Glomerular endothelial cell (primary cell): ENCODE data around the gene HSFX4. TPM values are rescaled to one million over a fixed set of nuclear protein-coding genes. Genes with fewer than 3 reads are reported as not detected.
A peak's percentile ranks its signal among the peaks of the same experiment; 100 is the strongest.
"Not testable (repeated sequence)": the region's sequence is repeated elsewhere in the genome, so short reads cannot be mapped to it uniquely, and the experiment has no call there.

Experiments
- DNase-seq: peaks from one replicate; pipeline ENCODE4 v3.0.0-alpha.2; 2011; ENCODE audit warnings: low read depth, low spot score; ENCODE audit errors: extremely low read depth
- total RNA-seq: library from RNA; depleted of rRNA; stranded (reverse); fragments of >200 nt; gene quantifications from 2 replicates; pipeline ENCODE4 v1.2.3, GENCODE V29; 2015

The HSFX4 gene
- total RNA-seq, 1 donor from 2014 or later: not detected

DNA sequence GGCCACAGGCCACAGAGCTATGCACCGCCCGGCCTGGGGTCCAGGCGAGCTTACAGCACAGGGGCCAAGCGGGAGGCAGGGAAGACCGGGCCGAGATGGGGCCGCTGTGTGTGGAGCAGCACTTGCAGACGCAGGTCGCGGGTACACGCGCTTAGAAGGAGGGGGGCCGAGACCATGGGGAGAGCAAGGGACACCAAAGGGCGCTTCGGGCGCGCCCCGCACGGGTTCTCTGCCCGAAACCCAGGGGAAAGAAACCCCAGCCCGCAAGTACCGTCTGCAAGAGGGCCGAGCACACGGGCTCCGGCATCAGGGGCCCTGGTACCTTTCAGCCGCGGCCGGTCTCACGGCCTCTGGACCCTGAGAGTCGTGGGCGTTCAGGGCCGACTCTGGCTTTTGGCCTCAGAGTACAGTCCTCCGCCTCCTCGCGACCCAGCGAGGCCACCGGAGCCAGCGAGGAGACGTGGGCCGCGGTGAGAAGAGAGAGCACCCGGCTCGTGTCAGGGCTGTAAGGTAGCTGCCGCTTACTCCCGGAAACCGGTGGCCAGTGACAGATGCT, 8.6 kb downstream of the HSFX4 start:
- no peak for DNase-seq

DNA sequence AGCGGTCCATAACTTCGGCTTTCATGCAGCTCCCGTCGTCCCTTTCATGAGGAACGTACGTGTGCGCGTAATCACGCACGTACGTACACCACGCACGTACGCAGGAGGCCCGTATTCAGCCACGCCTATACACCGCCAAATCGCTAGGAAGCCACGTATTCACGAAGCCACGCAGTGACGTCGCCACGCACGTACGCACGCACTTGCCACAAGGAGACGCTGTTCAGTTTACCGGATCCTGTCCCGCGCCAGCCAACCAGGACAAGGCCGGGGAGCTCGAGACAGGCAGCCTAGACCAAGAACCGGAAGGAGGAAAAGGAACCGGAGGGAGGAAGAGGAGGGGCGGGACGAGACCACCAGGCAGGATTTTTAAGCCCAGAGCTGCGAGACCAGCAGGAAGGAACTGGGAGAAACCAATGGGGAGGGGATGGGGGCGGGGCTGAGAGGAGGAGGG, 9.1 kb downstream of the HSFX4 start, which contains the start of gene EOLA2:
TSS of gene EOLA2 (minus strand) at position 65 of the 454 bp plus-strand sequence. CDS start 4,617 bp downstream, outside the sequence.
- peak; percentile 79 for DNase-seq

DNA sequence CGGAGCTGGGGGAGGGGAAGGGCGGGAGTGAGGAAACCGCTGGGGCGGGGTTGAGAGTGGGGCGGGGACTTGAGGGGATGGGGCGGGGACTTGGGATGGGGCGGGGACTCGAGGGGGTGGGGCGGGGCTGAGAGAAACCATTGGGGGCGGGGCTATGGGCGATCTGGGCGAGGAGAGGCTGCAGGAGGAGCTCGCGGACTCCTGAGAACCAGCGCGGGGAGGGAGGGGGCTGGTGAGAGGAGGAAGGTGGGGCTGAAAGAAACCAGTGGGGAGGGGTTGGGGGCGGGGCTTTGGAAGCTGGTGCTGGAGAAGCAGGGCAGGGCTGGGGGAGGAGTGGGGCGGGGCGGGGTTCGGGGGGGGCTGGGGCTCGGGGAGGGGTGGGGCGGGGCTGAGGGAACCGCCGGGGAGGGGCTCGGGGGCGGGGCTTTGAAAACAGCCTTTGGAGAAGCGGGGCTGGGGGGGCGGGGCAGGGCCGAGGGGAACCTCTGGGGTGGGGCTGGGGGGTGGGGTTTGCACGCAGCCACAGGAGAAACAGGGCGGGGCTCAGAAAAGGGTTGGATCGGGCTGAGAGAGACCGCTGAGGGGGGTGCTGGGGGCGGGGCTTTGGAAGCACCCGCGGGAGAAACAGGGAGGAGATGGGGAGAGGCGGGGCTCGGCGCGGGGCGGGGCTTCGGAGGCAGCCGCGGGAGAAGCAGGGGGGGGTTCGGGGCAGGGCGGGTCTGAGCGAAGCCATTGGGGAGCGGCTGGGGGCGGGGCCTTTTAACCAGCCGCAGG, 9.7 kb downstream of the HSFX4 start:
- no peak for DNase-seq

DNA sequence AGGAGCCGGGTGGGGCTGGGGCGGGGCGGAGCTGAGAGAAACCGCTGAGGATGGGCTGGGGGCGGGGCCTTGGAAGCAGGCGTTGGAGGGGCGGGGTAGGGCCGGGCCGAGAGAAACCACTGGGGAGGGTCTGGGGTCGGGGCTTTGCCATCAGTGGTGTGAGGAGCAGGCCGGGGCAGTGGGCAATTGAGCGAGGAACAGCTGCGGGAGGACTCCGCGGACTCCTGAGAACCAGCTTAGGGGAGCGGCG, 10.2 kb downstream of the HSFX4 start:
- no peak for DNase-seq

DNA sequence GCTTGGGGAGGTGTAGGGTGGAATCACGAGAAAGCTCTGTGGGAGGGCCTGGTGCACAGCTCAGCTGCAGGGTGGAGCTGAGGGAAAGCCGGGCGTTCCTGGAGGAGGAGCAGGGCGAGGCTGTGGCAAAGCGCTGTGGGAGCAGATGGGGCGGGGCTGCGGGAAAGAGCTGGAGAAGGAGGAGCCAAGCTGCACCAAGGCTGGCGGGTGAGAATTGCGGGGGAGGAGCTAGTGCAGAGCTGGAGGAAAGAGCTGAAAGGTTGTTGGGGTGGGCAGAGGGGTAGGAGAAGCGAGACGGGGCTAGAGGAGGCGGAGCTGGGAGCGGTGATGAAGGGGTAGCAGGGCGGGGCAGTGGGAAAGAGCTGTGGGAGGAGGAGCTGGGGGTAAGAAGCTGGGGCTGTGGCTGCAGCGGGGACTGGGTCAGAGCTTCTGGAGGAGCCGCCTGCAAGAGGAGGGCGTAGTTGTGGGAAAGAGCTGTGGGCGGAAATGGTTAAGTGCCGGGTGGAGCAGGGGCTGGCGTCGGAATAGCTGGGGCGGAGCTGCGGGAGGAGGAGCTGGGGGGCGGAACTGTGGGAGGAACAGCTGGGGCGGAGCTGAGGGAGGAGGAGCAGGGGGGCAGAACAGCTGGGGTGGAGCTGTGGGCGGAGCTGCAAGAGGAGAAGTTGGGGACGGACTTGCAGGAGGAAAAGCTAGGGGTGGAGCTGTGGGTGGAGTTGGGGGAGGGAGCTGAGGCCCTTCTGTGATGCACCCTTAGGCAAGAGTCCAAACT, 10.7 kb downstream of the HSFX4 start:
- peak; percentile 66 for DNase-seq

DNA sequence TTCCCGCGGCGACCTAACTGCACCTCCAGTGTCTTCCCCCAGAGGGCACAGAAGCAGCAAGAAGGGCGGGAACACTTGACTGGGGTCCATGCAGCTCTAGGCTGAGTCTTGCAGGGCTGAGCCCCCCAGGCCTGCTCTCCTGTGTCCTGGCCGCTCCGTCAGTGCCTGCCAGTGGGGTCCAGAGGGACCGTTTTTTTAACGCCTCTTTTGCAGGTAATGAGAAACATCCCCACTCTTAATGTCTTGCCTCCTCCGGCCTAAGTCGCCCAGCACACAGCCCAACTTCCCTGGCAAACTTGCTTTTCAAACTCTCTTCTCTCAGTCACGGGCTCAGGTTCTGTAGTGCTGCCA, 11.3 kb downstream of the HSFX4 start:
- DNase-seq: not testable (repeated sequence)

DNA sequence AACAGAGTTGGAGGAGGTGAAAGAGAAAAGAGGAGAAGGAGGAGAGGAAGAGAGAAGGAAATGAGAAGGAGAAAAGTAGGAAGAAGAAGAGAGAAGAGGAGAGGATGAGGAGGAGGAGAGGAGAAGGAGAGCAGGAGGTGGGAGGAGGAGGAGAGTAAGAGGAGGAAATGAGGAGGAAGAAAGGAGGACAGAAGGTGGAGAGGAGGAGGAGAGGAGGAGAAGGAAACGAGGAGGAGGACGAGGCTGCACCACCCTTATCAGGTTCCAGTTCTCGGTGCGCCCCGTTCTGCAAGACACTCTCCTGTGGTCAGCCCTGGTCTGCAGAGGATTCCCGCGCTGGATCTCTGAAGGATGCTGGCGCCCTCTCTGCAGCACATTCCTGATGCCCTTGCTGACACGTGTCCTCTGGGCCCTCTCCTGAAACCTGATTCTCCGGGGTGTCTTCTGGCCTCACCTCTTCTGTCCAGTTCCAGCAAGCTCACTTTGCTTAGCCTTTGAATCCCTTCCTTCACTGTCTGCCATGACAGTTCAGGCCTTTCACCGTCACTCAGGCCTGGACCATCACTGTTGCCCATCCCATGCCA, 15.8 kb downstream of the HSFX4 start:
- not testable (repeated sequence) for DNase-seq

DNA sequence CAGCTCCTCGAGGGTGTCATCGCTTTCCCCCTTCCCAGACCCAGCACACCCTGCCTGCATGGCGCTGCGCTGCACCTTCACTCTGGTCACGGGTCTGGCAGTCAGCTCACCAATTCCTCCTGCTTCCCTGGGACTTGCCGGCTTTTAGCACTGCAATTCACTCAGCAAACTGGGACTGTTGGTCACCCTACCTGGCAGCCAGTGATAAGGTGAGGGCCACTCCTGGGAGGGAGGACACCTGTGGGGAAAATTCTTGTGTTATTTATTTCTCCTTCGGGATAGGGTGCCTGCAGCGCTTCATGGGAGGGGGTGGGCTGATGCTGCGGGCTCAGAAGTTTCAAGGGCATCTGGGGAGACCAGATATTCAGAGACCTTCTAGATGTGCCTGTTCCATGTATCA, 16.4 kb downstream of the HSFX4 start:
- not testable (repeated sequence) for DNase-seq

DNA sequence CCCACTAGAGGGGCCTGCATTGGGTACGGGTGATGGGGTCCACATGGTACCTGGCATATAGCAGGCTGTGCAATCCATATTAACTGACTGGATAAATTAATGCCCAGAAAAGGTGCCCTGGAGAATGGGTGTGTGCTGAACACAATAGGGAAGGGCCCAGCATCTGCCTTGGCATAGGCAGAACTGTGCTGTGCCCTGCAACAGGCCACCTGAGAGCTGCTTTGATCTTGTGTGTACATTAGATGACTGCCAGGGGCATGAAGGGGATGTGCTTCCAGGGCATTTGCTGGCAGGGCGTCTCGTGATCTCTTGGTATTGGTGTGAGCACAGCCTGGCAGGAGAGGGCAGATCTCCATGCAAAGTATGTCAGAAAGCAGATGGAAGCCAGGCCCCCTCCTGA, 17.6 kb downstream of the HSFX4 start:
- DNase-seq: not testable (repeated sequence)

DNA sequence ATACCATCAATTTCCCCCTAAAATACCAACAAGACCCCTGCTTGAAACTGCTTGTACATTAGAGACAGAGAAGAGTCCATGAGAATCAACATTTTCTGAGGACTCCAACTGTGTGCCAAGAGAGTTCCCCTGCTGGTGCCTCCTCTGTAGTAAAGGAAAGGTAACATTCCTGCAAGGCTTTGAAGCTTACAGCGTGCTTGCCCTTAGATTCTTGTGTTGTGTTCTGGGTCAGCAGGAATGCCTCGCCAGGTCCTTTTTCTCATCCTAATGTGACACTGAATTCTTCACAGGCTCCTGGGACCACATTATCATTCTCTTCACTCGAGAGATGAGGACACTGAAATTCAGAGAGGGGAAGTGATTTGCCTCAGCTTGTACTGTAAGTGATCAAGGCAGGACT, 18.6 kb downstream of the HSFX4 start:
- DNase-seq: no peak

DNA sequence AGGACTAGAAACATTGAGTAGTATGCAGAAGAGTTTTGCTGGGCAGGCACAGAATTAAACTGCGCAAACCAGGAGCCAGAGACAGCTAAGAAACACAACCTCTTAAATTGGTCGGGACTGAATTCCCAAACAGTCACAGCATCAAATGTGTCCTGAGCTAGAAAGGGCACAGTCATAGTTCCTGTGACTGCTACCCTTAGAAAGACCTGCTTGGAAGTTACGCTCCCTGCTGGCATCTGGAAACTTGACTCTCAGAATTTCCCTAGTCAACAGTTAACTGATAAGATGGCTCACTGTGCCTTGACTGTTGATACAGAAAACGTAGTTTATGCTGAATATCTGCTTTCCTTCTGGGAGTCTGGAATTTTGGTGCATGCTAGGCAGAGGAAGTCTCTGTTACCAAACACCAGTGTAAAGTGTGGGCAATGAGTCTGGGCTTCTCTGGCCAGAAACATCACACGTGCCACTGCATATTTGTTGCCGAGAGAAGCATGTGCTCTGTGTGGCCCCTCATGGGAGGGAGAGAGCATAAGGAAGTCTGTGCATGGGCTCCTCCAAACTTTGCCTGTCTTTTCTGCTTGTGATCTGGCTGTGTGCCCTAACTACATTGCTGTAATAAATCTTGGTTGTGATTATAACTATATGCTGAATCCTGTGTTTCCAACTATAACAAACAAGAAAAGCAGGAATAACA, 20.5 kb downstream of the HSFX4 start:
- no peak for DNase-seq

DNA sequence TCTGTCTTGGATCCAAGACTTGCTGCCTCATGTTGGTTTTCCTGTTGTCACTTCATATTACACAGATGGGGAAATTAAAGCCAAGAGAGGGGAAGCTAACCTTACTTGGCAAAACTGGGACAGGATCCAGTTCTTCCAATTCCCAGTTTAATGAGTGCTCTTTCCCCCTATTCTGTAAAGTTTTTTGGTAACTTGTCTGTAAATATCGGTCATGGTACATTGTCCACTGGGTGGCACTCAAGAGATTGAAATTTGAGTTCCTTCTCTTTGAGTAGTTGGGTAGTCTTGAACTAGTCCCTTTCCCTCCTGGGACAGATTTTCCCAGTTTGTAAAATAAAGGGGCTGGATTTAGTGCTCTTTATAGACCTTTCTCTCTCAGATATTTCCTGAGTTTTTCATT, 21.3 kb downstream of the HSFX4 start:
- no peak for DNase-seq

DNA sequence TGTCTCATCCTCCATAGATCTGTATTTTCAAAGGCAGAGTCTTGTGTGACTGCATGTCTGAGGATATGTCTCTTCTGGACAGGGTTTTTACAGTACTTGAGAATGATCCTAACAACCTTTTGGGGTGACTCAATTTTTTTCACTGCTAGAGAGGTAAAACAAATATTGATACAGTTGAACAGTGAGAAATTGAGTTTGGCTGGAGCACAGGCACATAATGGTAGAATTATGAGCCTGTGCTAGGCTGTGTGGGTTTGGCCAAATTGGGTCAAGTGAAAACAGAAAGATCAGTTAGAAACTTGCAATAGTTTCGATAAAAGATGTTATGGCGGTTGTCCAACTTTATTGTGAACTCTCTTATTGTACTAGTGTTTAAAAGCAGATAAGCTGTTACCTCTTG, 32.2 kb downstream of the HSFX4 start:
- no peak for DNase-seq

DNA sequence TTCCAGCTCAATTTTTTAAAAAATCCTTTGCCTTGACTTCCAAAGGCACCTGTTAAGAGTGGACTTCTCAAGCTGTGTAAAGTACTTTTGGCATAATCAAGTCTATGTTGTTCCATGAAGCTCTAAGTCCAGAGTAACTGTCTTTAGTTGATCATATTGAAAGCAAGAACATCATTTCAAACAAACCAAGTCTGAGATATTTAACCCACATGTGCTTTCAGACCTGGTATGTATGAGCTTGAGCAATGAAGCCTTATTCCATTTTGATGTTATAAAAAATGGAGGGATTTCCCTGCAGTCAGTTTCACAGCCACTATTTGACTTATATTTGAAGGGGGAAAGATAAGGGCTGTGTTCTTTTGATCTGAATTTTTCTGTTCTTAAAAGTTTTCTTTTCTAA, 32.6 kb downstream of the HSFX4 start:
- DNase-seq: no peak

DNA sequence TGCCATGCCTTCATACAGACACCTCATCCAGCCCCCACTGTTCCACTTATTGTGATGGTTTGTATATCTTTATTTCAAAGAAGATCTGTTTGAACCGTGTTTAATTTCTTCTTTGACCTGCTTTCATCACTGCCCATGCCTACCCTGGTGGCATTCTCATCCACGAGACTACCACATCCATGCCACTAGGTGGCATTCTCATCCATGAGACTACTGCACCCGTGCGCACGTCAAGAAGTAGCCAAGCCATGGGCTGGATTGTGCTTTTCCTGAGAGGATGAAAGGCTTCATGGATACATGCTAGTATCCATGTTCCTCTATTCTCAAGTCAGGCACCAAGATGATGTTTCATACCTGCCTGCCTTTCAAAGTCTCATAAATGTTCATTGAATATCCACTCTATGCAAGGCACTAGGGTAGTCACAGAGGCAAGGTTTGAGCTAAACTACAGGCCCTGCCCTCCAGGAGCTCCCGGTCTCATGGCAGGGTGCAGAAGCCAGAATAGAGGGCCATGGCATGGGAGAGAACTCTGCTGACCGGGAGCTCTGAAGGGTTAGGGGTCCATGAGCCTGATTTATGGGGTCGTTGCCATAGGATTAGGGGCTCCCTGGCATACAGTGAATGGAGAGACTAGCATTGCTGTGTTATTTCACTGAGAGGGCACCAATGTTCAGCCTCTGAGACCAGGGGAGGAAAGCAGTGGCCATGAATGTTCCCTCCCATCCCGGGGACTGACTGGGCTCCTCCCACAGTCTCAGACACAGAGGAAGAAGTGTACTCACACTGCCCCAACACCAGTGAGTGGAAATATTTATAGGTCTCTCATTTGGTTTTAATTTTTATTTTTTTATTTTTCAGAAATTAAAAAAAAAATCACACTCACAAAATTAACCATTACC, 33.7 kb downstream of the HSFX4 start:
- DNase-seq: no peak

DNA sequence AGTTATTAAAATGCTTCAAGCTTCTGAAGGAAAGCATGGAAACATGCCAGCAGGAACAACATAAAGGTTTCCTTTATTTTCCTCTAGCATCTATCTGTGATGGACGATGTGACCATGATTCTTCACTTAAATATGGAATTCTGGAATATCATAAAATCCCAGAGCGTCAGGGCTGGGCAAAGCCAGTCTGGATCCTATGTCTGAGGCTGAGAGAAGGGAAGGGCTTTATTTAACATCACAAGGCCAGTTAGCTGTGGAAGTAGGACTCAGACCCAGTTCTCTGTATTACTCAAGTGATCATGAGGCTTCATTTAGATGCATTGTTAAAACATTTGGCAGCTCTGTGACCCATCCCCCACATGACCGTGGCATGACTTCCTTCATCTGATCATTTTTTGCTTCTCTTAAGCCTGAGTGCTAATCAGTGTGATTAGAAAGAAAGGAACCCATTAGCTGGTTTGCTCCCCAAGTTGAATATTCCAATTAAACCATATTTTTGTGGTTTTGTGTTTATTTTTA, 49.8 kb downstream of the HSFX4 start:
- DNase-seq: no peak
